NCI-H226 (cell line): ENCODE results near the gene RPGRIP1.
"Not testable (repeated sequence)": the region's sequence is repeated elsewhere in the genome, so short reads cannot be mapped to it uniquely, and the experiment has no call there.

Experiments
- DNase-seq: peaks from one replicate; pipeline ENCODE4 v3.0.0-alpha.2; 2015

RPGRIP1 gene

GRCh38 chr14:21258889-21259787 lies 20.7 kb upstream of the RPGRIP1 start:
- DNase-seq: no peak

GRCh38 chr14:21261824-21262223 lies 18.1 kb upstream of the RPGRIP1 start:
- DNase-seq: no peak

- no peak for DNase-seq
Observed at GRCh38 chr14:21262410-21262809, 17.5 kb upstream of the RPGRIP1 start.

- DNase-seq: no peak
Observed at GRCh38 chr14:21263284-21264024, 16.4 kb upstream of the RPGRIP1 start.

GRCh38 chr14:21264025-21264801 lies 15.7 kb upstream of the RPGRIP1 start:
- DNase-seq: peak; percentile 51

- DNase-seq: no peak
Observed at GRCh38 chr14:21267431-21267845, 12.4 kb upstream of the RPGRIP1 start.

GRCh38 chr14:21267886-21268616 lies 11.8 kb upstream of the RPGRIP1 start:
- no peak for DNase-seq

- DNase-seq: peak; percentile 9
Observed at GRCh38 chr14:21268617-21269251, 11.1 kb upstream of the RPGRIP1 start.

GRCh38 chr14:21269252-21270046 lies 10.4 kb upstream of the RPGRIP1 start, which contains the start of gene HNRNPC:
Gene HNRNPC, minus strand, starts transcription at chr14:21269442. Its CDS starts 35,249 bp downstream, at chr14:21234193.
- DNase-seq: peak; percentile 100

- not testable (repeated sequence) for DNase-seq
Observed at GRCh38 chr14:21272661-21273060, 7.2 kb upstream of the RPGRIP1 start.

GRCh38 chr14:21275261-21275858 lies 4.5 kb upstream of the RPGRIP1 start:
- no peak for DNase-seq

GRCh38 chr14:21278632-21279031 lies 1.3 kb upstream of the RPGRIP1 start:
- no peak for DNase-seq

GRCh38 chr14:21281917-21282316 lies 2.0 kb downstream of the RPGRIP1 start:
- not testable (repeated sequence) for DNase-seq

GRCh38 chr14:21286516-21286915 lies 6.6 kb downstream of the RPGRIP1 start:
- not testable (repeated sequence) for DNase-seq

- no peak for DNase-seq
Observed at GRCh38 chr14:21287168-21287567, 7.3 kb downstream of the RPGRIP1 start.

GRCh38 chr14:21294026-21294425 lies 14.1 kb downstream of the RPGRIP1 start:
- not testable (repeated sequence) for DNase-seq

GRCh38 chr14:21298358-21298757 lies 18.5 kb downstream of the RPGRIP1 start:
- DNase-seq: no peak

GRCh38 chr14:21299562-21300130 lies 19.8 kb downstream of the RPGRIP1 start:
- no peak for DNase-seq

- no peak for DNase-seq
Observed at GRCh38 chr14:21300892-21301291, 21.0 kb downstream of the RPGRIP1 start.
